GM18499 (cell line): ENCODE results near the gene ABCB6.
"Not testable (repeated sequence)": the region's sequence is repeated elsewhere in the genome, so short reads cannot be mapped to it uniquely, and the experiment has no call there.

Experiments
- ATAC-seq: cut with Tn5 transposase; IDR thresholded peaks from one replicate; pipeline ENCODE4 v1.9.1; 2021; ENCODE audit warnings: moderate number of reproducible peaks; ENCODE audit not compliant: insufficient read depth, unreplicated experiment

Gene ABCB6

DNA sequence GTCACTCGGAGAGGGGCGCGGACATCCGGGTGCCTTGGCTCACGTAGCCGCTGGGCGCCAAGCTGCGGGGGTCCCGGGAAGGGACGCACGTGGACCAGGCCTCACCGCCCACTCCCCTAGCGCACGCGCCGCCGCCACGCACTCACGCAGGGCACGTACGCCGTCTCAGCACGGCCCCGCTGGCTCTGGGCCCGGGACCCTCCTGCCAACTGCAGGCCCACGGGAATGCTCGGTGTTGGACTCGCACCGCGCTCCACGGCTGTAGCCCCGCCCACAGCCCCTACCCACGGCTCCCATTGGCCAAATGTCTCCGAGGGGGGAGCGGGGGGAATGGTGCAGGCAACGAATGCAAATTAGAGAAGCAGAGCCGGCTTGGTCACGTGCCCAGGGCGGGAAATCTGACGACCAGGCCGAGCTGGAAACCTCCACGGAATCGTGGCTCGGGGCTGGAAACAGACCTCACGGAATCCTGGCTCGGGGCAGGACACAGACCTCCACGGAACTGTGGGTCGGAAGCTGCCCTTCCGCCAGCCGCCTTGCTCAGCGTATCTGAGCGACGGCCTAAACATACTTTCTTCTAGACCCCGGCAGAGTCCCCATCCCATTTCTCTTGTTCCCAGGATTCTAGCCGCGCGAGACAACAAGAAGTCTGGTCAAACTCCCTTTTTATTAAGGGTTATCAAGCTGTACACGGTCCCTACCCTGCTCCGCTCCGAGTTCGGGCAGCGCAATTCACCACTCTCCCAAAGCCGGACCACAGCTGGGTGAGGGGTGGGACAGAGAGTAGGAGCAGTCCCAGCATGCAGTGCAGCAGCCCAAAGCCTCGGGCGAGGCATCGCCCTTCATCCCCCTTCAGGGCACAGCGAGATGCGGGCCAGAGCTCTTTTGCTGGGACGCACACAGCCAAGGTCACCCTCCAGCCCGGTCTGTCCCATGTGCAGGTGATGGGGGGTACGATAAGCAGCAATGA lies at the start of gene ABCB6:
ABCB6 (minus strand) TSS at position 227 of the 970 bp plus-strand sequence. CDS start 285 bp downstream, outside the sequence.
- ATAC-seq: peak; percentile 35

- no peak for ATAC-seq
Observed at GRCh38 chr2:219268294-219268693, 49.5 kb upstream of the ABCB6 start.

DNA sequence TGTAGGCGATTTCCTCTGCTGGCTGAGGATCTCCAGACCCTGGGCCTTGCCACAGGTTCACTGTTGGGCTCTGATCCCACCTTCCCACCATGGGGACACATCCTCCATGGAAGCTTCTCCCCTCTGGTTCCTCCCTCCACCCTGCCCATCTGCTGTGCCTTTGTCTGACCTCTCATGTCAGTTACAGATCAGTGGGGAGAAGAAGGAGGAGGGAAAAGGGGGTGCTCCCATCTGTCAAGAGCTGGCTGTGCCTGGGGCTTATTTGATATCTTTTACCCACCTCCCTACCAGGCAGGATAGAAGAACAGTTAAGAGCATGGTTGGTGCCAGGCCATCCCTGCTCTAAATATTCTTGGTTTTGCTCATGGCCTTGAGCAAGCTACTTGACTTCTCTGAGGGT lies 48.1 kb upstream of the ABCB6 start:
- ATAC-seq: no peak

DNA sequence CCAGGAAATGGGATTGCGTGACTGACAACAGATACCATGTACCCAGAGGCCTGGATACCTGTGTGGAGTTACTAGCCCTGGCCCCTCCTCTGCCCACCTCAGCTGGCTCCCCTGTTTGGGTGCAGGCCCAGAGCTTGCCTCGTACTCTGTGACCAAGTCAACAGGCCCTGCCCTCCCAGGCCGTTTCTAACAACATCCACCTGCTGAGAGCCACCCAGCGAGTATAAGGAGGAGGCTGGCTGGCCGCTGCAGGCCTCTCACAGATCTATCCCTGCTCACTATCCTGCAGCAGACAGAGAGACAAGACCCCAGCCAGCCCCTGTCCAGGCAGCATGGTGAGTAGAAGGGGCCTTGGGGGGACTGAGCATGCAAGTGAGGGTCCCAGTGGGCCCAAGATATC lies 47.5 kb upstream of the ABCB6 start:
- ATAC-seq: no peak

DNA sequence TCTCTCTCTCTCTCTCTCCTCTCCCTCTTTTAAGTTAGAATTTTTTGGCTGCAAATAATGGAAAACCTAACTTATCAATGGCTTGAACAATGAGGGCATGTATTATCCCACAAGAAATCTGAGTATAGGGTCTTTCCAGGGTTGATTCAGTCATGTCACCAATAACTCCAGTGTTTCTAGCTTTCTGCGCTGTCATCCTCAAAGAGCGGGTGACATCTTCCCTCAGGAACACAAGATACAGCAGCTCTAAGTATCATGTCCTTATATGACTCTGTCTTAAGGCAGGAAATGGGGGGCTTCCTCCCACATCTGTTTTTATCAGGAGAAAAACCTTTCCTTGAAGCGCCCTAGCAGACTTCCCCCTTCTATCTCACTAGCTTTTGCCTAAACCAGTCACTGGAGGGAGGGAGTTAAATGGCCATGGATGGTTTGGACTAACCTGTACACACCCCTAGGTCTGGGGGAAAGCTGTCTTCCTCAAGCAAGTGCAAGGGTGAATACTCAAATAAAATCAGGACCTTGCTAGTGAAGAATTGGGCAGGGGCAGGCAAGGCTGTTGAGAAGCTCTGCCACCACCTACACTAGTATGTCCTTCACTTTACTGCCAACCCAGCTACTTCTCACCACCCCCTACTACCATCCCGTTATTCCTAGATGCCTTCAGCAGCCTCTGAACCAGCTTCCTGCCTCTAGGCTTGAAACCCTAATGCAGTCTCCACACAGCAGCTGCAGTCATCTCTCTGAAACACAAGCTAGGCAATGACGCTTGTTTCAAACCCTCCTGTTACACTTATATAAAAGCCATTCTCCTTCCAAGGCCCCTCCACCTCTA lies 42.5 kb upstream of the ABCB6 start:
- no peak for ATAC-seq

DNA sequence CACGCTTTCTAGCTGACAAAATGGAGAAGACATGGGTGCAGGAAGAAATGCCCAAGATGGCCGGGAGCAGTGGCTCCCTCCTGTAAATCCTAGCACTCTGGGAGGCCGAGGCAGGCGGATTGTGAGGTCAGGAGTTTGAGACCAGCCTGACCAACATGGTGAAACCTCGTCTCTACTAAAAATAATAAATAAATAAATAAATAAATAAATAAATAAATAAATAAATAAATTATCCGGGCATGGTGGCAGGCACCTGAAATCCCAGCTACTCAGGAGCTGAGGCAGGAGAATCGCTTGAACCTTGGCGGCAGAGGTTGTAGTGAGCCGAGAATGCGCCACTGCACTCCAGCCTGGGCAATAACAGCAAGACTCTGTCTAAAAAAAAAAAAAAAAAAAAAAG lies 40.2 kb upstream of the ABCB6 start:
- ATAC-seq: not testable (repeated sequence)

DNA sequence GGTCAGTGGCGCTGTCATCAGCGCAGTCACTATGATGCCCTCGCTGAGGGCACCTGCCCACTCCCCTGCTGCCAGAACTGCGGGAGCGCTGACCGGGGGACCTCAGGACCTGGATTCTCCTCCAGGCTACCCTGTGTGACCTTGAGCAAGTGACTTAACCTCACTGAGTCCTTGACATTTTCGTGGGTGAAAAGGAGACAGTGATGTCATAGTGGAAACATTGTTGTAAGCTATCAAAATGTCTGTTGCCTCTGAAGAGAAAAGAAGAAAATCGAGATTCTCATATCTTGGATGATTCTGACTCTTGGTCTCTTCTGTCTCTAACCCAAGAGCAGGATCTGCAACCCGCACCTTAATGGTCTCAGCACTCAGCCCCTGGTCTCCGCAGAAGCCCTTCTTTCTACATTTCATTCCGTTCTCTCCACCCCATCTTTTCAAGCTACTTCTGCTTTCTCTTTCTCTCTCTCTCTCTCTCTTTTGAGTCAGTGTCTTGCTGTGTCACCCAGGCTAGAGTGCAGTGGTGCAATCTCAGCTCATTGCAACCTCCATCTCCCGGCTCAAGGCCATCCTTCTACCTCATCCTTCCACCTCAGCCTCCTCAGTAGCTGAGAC lies 35.9 kb upstream of the ABCB6 start:
- ATAC-seq: no peak

- ATAC-seq: no peak
Observed at GRCh38 chr2:219253753-219254589, 35.2 kb upstream of the ABCB6 start, which contains the start of gene TUBA4A. TSS of gene TUBA4A (minus strand) at chr2:219253918. CDS start at chr2:219253858, 60 bp downstream.

DNA sequence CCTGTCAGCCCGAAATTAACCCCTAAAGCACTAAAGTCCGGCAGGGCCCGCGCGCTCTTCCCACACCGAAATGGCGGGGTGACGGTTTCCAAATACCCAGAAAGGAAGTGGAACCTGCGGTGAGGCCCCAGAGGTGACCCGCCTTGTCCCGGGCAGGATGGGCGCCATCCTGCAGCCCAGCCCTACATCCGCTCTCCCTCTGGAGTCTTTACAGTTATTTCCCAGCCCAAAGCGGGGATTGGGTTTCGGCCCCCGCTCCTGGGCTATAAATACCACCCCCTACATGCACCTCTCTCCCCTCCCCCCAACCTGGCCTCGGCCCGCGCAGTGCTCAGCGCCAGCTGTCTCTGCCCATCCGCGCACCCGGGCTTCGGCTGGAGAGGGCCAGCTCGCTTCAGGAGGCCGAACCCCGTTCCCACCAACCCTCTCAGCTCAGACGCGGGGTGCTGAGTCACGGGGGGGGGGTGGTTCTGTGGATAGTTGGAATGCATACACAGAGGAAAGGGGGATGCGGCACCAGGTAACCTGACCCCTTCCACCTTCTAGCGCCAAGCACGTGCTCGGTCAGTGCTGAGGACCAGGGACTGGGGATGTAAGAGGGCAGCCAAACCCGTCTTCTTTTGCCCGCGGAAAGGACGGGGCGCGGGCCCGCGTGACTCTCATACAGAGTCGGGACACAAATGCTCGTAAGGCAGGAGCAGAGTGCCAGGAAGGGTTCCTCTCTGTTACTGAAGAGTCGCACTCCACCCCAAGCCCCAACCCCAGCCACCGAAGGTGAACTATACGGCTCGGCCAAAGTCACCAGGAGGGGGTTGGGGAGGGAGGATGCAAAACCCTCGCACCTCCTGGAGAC lies 34.4 kb upstream of the ABCB6 start, which contains the start of gene TUBA4B:
TUBA4B (plus strand) TSS at position 344 of the 853 bp plus-strand sequence; CDS start at position 509, 165 bp downstream.
- ATAC-seq: no peak

- no peak for ATAC-seq
Observed at GRCh38 chr2:219252570-219252899, 33.8 kb upstream of the ABCB6 start.

- no peak for ATAC-seq
Observed at GRCh38 chr2:219252084-219252483, 33.3 kb upstream of the ABCB6 start.

GRCh38 chr2:219251656-219252055 lies 32.9 kb upstream of the ABCB6 start:
- no peak for ATAC-seq

GRCh38 chr2:219250049-219250781 lies 31.5 kb upstream of the ABCB6 start:
- no peak for ATAC-seq

- ATAC-seq: peak; percentile 29
Observed at GRCh38 chr2:219249203-219249980, 30.6 kb upstream of the ABCB6 start.

- no peak for ATAC-seq
Observed at GRCh38 chr2:219248845-219249202, 30.1 kb upstream of the ABCB6 start.

DNA sequence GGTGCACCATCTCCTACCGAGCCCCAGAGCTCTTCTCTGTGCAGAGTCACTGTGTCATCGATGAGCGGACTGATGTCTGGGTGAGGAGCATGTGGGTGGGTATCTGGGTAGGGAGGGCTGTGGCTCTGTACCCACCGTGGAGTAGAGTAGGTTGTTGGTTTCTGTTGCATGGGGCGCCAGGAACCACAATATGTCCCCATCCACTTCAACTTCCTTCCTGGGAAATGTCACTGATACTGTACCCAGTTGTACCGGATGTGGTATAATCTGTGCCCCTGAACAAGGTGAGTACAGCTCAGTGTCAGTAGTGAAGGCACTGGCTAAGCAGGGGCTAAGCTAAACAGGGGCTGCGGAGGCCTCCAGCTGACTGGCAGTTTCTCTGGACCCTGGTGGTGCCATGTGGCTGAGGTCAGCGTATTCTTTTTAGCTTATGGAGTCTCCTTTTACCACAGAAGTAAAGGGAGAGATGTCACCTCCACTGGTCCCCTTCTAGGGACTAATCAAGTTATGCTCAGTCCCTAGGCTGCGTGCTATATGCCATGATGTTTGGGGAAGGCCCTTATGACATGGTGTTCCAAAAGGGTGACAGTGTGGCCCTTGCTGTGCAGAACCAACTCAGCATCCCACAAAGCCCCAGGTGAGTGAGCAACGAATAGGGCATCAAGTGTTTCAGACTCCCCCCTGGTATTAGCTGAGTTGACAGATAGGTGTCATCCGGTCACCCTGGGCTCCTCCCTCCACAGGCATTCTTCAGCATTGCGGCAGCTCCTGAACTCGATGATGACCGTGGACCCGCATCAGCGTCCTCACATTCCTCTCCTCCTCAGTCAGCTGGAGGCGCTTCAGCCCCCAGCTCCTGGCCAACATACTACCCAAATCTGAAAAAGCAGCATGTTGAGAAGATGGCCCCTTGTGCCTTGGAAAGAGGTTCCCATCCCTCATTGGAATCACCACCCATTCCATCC lies 29.2 kb upstream of the ABCB6 start:
- ATAC-seq: no peak
